Mucosa of descending colon (tissue), 3 donors: ENCODE measurements around the gene TNRC6A. TPM values are rescaled to one million over a fixed set of nuclear protein-coding genes. Genes with fewer than 3 reads are reported as not detected.
A peak's percentile ranks its signal among the peaks of the same experiment; 100 is the strongest.
"Not testable (repeated sequence)": the region's sequence is repeated elsewhere in the genome, so short reads cannot be mapped to it uniquely, and the experiment has no call there.

Source experiments
- ATAC-seq: fragments of 200-7000 bp; cut with Tn5 transposase; one replicate; pipeline ENCODE4 v1.9.1; 2020; ENCODE audit warnings: mild to moderate bottlenecking, moderate library complexity
- DNase-seq, 3 donors: peaks; one replicate each; pipeline ENCODE4 v3.0.0-alpha.2; 2020
- H3K36me3 ChIP-seq: fragments of 200-600 bp; one replicate; pipeline ENCODE4 v1.8.0; 2021; ENCODE audit warnings: low read depth, mild to moderate bottlenecking
- H3K4me1 ChIP-seq: fragments of 200-600 bp; one replicate; pipeline ENCODE4 v1.8.0; 2021; ENCODE audit warnings: low read depth, mild to moderate bottlenecking
- H3K4me3 ChIP-seq: fragments of 200-600 bp; one replicate; pipeline ENCODE4 v1.8.0; 2021; ENCODE audit warnings: mild to moderate bottlenecking
- H3K9me3 ChIP-seq: fragments of 200-600 bp; one replicate; pipeline ENCODE4 v1.8.0; 2021; ENCODE audit warnings: mild to moderate bottlenecking
- CTCF ChIP-seq: fragments of 200-600 bp; IDR thresholded peaks from one replicate; pipeline ENCODE4 v1.8.0; 2022; ENCODE audit warnings: antibody characterized with exemption, mild to moderate bottlenecking
- intact Hi-C, 2 donors: fragments of 100-400 bp; cut with DNase I in 1 of 2; cut with micrococcal nuclease in 1 of 2; formaldehyde crosslinking; loops; one replicate each; pipeline versions ENCODE4 v1.11.0 to v1.11.1; 2022; cut with DNase I, micrococcal nuclease
- total RNA-seq, 3 donors: library from RNA; stranded (reverse); fragmentation: NEBNext Ultra II Directional in 2 of 3; extraction: Animal tissue kit (Norgen Biotek cat#: 25700) in 2 of 3; gene quantifications; one replicate each; pipeline versions ENCODE4 v1.2.1 to v1.2.4, GENCODE V29; 2021 to 2023
- donor health status: DM: no; HTN: no; CAD: no; lungs with moderate emphysema.
- donor health status: DM: no; HTN: no; CAD: no.
- donor health status: DM: no; HTN: yes; CAD: no.

The TNRC6A gene
- total RNA-seq, 3 donors from 2014 or later: 40.5 to 83.7 (median 47.8) TPM

- H3K9me3 ChIP-seq: no peaks in the 10 kb centered on the region
- ATAC-seq: no peak
- no peak for TF ChIP-seq CTCF
- H3K36me3 ChIP-seq: no peaks in the 10 kb centered on the region
- no peak for DNase-seq
- intact Hi-C loops: no loop called here
- peaks cover 7% of the 10 kb centered on the region for H3K4me1 ChIP-seq
- H3K4me3 ChIP-seq: no peak overlapping the region
Observed at GRCh38 chr16:24745791-24746190, 16.3 kb downstream of the TNRC6A start.

GRCh38 chr16:24747441-24747840, 18.0 kb downstream of the TNRC6A start:
- Histone ChIP-seq H3K9me3 (no peaks in the 10 kb centered on the region), H3K4me1 (peaks cover 14% of the 10 kb centered on the region), H3K4me3 (no peak overlapping the region), H3K36me3 (no peaks in the 10 kb centered on the region)
- TF ChIP-seq CTCF: no peak
- DNase-seq: no peak
- no peak for ATAC-seq
- intact Hi-C loops: no loop called here

GRCh38 chr16:24748242-24748641, 18.8 kb downstream of the TNRC6A start:
- Histone ChIP-seq H3K9me3 (no peaks in the 10 kb centered on the region), H3K36me3 (no peaks in the 10 kb centered on the region), H3K4me1 (peaks cover 14% of the 10 kb centered on the region), H3K4me3 (no peak overlapping the region)
- DNase-seq (no peak), ATAC-seq (peak; percentile 64)
- intact Hi-C loops: no loop called here
- no peak for TF ChIP-seq CTCF

- no peak for DNase-seq
- Histone ChIP-seq H3K36me3 (no peaks in the 10 kb centered on the region), H3K9me3 (no peaks in the 10 kb centered on the region), H3K4me1 (peaks cover 14% of the 10 kb centered on the region), H3K4me3 (no peak overlapping the region)
- no peak for TF ChIP-seq CTCF
- intact Hi-C loops: no loop called here
- ATAC-seq: no peak
Observed at GRCh38 chr16:24749310-24749709, 19.9 kb downstream of the TNRC6A start.

GRCh38 chr16:24749872-24750271, 20.4 kb downstream of the TNRC6A start:
- intact Hi-C loops: not testable (repeated sequence)

GRCh38 chr16:24753000-24753399, 23.5 kb downstream of the TNRC6A start:
- no peak overlapping the region for H3K4me3 ChIP-seq
- H3K4me1 ChIP-seq: peaks cover 14% of the 10 kb centered on the region
- H3K36me3 ChIP-seq: no peaks in the 10 kb centered on the region
- no peak for TF ChIP-seq CTCF
- no peaks in the 10 kb centered on the region for H3K9me3 ChIP-seq
- ATAC-seq (no peak), DNase-seq (no peak)
- intact Hi-C loops: no loop called here

More at GRCh38 chr16:24749872-24750271, 20.4 kb downstream of the TNRC6A start:
- not testable (repeated sequence) for DNase-seq, H3K36me3 ChIP-seq, H3K4me3 ChIP-seq, ATAC-seq, H3K9me3 ChIP-seq
- peaks cover 14% of the 10 kb centered on the region for H3K4me1 ChIP-seq
